NCI-H1105 (cell line): ENCODE measurements around the gene TSPAN18.

Source experiments
- DNase-seq: peaks from one replicate; lab custom pipeline; 2025; lab: John Stamatoyannopoulos, UW

Gene TSPAN18

DNA sequence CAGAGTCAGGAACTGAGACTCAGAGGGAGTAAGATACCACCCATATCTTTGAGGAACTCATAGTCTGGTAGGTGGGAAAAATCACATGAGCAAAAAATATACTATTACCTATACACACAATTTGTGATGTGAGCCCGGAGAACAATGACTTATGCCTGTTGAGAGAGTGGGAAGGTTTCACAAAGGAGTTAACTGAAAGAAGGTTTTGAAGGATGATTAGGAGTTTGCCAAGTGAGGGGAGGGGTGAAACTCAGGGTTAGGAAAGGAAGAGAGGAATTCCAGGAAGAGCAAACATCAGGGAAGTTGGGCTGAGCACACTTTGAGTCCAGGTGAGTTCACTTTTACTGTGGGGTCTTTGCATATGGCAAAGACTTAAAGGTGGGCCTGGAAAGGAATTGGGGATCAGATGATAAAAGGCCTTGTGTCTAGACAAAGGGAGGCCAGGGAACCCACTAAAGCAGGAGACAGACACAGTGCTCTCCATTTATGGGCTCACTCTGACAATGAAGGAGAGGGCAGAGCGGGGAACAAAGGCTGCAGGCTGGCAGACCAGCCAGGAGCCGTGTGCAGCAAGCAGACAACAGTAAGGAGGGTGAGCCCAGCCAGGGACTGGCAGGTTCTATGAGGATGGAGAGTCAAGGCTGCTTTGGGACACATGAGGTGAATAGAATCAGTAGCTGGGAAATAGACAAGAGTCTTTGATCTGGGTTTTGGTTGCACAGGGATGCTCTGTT is 33.1 kb downstream of the TSPAN18 start:
- DNase-seq = no peak

DNA sequence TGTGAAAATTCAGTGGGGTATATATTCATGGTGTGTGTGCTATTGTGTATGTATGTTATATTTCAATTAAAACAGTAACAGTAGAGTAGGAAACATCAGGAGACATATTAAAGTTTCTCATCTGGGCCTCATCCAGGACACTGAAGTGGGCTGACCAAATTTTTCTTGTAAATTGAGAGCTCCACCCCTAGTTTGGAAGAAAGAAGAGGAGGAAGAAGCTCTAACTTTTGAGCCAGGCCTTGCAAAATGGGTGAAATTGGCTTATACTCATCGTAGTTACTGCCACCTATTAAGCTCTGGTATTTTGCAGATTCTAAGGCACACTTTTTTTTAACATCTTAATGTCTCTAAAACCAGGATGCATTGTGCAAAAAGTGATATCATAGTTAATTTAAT is 33.7 kb downstream of the TSPAN18 start:
- DNase-seq = no peak

DNA sequence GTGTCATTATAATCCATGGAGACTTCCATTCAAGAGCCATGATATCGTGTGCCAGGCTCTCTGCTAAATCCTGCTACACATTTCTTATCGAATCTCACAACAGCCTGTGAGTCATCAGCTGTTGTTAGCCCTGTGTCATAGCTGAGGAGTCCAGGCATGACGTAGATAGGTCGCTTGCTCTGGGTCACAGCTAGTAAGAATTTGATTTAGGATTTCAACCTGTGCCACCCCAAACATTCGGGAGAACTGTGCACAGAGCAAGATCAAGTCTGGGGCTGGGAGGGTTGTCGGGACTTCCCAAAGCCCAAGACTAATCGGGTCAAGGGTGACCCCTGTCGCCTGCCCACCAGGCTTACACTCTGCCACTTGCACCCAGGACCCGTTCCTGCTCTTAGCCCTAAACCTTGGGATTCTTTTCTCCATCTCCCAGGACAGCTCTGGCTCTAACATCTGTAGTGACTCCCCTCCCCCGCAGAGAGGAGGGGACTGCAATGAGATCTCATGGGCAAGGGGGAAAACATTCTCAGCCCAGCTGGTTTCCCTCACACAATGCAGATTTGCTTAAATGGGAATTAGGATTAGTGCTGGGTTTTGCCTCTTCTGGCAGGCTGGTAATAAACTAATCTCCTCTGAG is 34.3 kb downstream of the TSPAN18 start:
- DNase-seq = no peak

DNA sequence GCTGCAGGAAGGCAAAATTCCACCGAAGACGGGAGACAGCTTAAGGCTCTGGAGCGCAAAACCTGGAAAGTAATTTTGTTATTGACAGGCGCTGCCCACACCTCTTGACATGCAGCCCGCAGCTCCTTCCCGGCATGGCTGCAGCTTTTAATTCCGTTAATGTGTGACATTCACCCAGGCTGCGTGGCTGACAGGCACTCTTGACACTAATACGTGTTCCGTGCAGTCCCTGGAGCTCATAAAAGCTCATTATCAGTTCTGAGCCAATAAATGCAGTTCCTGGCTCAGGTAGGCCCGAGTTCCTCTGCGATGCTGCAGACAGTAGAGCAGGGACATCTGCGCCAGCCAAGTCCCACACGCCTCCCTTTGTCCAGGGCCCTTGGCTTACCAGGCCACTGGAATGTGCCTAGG is 34.8 kb downstream of the TSPAN18 start:
- no peak for DNase-seq

- no peak for DNase-seq
These were observed 36.5 kb downstream of the TSPAN18 start for GRCh38 chr11:44763121-44763820.

DNA sequence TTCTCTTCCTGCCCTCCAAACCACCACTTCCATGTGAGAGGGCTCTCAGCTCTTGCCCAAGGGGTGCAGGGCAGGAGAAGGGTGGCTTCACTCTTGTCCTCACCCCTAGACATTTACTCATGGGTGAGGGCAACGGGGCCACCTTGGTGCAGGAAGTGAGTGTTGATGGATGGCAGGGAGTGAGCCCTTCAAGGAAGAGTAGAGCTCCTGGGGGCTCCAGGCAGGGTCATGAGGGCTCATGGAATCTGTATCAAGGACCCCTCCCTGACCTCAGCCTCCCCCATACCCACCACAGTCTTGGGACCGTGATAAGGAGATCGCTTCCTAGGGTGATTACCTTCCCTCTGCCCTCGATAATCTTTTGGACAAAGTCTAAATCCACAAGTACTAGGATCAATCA is 37.8 kb downstream of the TSPAN18 start:
- no peak for DNase-seq

DNA sequence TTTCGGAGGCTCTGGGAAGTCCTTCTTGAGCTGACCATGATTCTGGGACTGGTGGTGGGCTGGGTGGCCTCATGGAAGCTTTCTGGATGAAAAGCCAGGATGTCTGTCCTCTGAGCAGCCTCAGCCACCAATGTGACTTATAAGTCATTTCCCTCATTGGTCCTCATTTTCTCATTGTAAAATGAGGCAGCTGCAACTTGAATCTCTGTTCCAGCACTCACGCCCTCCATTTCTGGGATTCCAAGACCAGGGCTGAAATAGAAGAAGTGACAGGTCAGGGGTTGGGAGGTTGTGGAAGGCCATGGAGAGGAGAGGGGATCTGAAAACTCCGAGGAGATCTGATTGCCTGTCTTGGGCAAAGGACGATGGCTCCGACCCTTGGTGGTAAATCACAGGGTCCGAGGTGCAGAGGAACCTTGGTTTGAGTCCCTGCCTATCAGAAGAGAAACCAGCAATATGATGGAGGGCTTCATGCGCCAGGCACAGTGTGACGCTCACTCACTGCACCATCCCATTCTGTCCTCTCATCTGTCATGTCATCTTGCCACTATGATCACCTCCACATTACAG is 38.3 kb downstream of the TSPAN18 start:
- DNase-seq = no peak

DNA sequence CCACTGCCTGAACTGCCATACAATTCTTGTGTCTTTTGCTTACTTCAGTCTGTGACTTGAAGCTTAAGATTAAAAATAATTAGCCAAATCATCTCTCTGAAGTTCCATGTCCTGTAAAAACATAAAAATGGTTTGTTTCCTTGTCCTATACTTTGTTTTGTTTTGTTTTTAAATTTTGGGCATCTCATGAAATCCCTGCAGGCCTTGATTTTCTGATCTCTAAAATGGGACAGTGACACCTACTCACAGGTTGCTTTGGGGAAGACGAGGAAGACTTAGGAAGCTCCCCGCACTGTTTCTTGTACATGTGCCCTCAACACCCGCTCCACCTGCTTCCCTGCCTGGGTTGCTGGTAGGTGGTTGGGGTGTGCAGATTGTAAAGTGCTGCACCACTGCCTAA is 38.9 kb downstream of the TSPAN18 start:
- no peak for DNase-seq

DNA sequence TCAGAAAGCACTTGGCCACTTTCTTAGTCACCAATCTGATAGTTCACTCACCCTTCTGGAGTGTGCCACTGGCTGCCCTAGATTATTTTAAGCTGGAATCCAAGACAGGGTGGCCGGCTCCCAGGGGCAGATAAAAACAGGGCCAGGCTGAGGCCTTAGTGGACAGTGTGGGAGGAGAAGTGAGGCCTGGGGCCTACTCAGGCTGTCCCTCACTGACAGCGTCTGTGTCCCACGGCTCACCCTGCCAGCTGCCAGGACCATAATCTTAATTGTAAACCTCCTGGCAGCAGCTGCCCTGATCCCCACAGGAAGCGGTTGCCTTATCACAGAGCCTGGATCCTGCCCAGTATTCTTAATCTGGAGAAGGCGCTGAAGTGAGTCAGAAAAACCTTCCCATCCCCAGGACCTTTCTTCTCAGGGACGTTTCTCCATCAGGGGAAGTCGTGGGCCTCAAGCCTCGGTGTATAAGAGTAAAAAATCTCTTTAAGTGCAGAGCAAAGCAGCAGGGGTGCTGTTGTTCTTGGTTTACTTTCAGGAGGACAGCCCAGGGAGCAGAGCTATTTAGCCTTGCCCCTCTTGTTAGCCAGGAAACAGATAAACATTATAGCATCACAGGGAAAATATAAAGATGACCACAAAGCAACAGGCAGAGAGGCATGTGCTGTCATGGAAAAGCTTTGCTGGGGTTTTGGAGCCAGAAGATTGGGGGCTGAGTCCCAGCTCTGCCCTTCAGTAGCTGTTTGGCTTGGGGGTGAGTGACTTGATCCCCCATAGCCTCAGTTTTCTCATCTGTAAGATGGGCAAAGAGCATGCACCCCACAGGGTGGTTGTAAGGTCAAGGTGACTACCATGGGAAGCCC is 39.6 kb downstream of the TSPAN18 start:
- no peak for DNase-seq

- no peak for DNase-seq
These were observed 40.2 kb downstream of the TSPAN18 start for GRCh38 chr11:44766972-44767278.

GRCh38 chr11:44767421-44767820 is 40.7 kb downstream of the TSPAN18 start:
- no peak for DNase-seq

GRCh38 chr11:44770401-44770800 is 43.6 kb downstream of the TSPAN18 start:
- DNase-seq = no peak

DNA sequence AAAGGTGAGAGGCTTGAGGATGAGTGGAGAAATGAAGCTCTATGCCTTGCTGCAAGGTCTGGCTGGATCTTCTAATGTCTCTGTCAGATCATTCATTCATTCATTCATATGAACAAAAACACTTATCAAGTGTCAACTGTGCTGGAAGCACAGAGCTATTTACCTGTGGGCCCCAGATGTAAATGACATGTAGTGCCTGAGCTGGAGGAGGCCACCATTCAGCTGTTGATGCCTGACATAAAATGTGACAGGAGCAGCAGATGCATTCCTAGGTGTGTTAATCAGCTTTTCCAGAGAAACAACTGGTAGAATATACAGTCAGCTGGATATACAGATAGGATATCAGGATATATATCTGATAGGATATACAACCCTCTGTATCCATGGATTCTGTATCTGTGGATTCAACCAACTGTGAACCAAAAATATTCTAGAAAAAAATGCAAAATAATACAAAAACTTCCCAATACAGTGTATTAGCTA is 44.5 kb downstream of the TSPAN18 start:
- DNase-seq = no peak

GRCh38 chr11:44771841-44772240 is 45.1 kb downstream of the TSPAN18 start:
- no peak for DNase-seq

DNA sequence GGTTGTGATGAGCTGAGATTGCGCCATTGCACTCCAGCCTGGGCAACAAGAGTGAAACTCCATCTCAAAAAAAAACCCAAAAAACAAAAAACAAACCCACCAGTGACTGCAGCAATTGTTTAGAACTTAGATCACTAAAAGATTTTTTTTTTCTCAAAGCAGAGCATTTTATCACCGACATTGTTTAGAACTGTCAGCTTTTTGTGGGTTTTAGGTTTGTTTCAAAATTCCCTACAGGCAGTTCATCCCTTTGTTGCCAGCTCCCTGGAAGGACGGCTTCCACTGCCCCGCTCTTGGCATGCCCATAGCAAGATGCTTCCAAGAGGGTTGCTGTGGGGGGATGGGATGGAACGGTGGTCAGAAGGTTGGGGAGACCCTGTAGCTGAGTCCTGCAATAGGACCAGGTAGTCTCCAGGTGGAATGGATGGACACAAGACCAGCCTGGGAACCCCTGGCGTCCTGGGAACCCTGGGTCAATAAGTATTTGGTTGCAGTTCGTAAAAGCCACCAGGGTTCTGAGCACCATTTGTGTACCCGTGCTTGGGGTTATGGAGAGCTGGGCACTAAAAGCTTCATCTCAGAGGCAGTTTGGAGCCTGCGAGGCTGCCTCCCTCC is 46.7 kb downstream of the TSPAN18 start:
- DNase-seq = no peak

GRCh38 chr11:44774108-44774507 is 47.3 kb downstream of the TSPAN18 start:
- no peak for DNase-seq

DNA sequence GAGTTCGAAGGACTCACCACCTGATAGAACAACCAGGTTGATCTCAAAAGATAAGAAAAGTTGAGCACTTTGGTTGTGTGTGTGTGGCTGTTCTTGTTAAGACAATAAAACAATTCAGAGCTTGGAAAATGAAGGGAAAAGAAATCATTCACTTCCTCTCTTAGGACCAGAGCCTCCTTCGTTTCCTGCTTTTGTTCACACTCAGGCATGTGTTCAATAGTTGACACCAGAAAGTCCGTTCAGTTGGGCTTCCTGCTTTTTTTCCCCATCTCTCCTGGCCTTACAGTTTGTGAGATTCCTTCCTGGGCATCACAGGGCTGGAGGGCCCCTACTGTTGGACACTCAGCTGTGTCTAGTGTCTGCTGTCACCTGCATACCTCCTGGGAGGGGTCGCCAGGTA is 48.0 kb downstream of the TSPAN18 start:
- DNase-seq = no peak

- peak; percentile 28 for DNase-seq
These were observed 48.7 kb downstream of the TSPAN18 start for GRCh38 chr11:44775366-44775984.

- DNase-seq = no peak
These were observed 49.3 kb downstream of the TSPAN18 start for GRCh38 chr11:44775985-44776446.

- no peak for DNase-seq
These were observed 49.9 kb downstream of the TSPAN18 start for GRCh38 chr11:44776551-44777208.
